GM12878 (cell line): ENCODE measurements around the gene CD300A. TPM values are rescaled to one million over a fixed set of nuclear protein-coding genes. Genes with fewer than 3 reads are reported as not detected.
A peak's percentile ranks its signal among the peaks of the same experiment; 100 is the strongest.

ENCODE experiments used
- ATF7 ChIP-seq: fragments of 450-650 bp; IDR thresholded peaks from 2 replicates; pipeline ENCODE4 v1.6.1; 2016; ENCODE audit warnings: low read depth, mild to moderate bottlenecking
- CEBPZ ChIP-seq: fragments of 150-350 bp; IDR thresholded peaks from 2 replicates; pipeline ENCODE4 v1.6.1; 2016; ENCODE audit warnings: low read depth, low read length
- EP300 ChIP-seq, 2 experiments: fragments of 150-350 bp in 1 of 2; IDR thresholded peaks; 2 replicates each; pipeline ENCODE4 v1.6.1; 2011 to 2012; ENCODE audit warnings: low read depth in 2 of 2, low read length in 2 of 2, borderline replicate concordance in 1 of 2, improper control_type of control experiment in 1 of 2, inconsistent platforms in 1 of 2; ENCODE audit not compliant: control insufficient read depth in 1 of 2
- ETV6 ChIP-seq, 2 experiments: fragments of 450-650 bp in 1 of 2; IDR thresholded peaks in 1 of 2; conservative IDR thresholded peaks in 1 of 2; 2 replicates each; pipeline ENCODE4 v1.6.1; 2014; ENCODE audit warnings: antibody characterized with exemption in 1 of 2, borderline replicate concordance in 1 of 2, low read depth in 1 of 2, mild to moderate bottlenecking in 1 of 2, moderate library complexity in 1 of 2
- FOXK2 ChIP-seq: fragments of 450-650 bp; IDR thresholded peaks from 2 replicates; pipeline ENCODE4 v1.6.1; 2017; ENCODE audit warnings: mild to moderate bottlenecking, moderate library complexity
- GATAD2B ChIP-seq: fragments of 450-650 bp; conservative IDR thresholded peaks from 2 replicates; pipeline ENCODE4 v1.6.1; 2017; ENCODE audit warnings: low read depth, mild to moderate bottlenecking, moderate library complexity
- IKZF1 ChIP-seq: fragments of 450-650 bp; conservative IDR thresholded peaks from 2 replicates; pipeline ENCODE4 v1.6.1; 2017; ENCODE audit warnings: antibody characterized with exemption, mild to moderate bottlenecking
- IKZF2 ChIP-seq, 2 experiments: fragments of 450-650 bp; IDR thresholded peaks; 2 replicates each; pipeline ENCODE4 v1.6.1; 2017; ENCODE audit warnings: mild to moderate bottlenecking in 2 of 2, moderate library complexity in 2 of 2
- IRF4 ChIP-seq: IDR thresholded peaks from 2 replicates; pipeline ENCODE4 v1.6.1; 2011; ENCODE audit warnings: low read depth, low read length
- MEF2A ChIP-seq: IDR thresholded peaks from 2 replicates; pipeline ENCODE4 v1.6.1; 2011; ENCODE audit warnings: low read depth, mild to moderate bottlenecking, low read length, moderate library complexity; ENCODE audit not compliant: insufficient read depth
- MTA3 ChIP-seq: IDR thresholded peaks from 2 replicates; pipeline ENCODE4 v1.6.1; 2012; ENCODE audit warnings: low read length, inconsistent platforms, borderline replicate concordance
- MYC ChIP-seq: IDR thresholded peaks from 2 replicates; pipeline ENCODE4 v1.6.1; 2011; ENCODE audit warnings: mild to moderate bottlenecking, low read length, moderate library complexity, inconsistent platforms; ENCODE audit not compliant: insufficient read depth, insufficient replicate concordance, insufficient read length, severe bottlenecking
- NFIC ChIP-seq: IDR thresholded peaks from 2 replicates; pipeline ENCODE4 v1.6.1; 2012; ENCODE audit warnings: low read depth, mild to moderate bottlenecking, inconsistent platforms, low read length, moderate library complexity
- SIN3A ChIP-seq: IDR thresholded peaks from 2 replicates; pipeline ENCODE4 v1.6.1; 2012; ENCODE audit warnings: low read depth, low read length, improper control_type of control experiment
- SPI1 ChIP-seq: IDR thresholded peaks from 2 replicates; pipeline ENCODE4 v1.6.1; 2011; ENCODE audit warnings: low read depth, mild to moderate bottlenecking, low read length, moderate library complexity, borderline replicate concordance; ENCODE audit not compliant: insufficient read depth
- SUPT20H ChIP-seq: IDR thresholded peaks from 2 replicates; pipeline ENCODE4 v1.6.1; 2011; ENCODE audit warnings: low read depth, mild to moderate bottlenecking, low read length, moderate library complexity, borderline replicate concordance; ENCODE audit not compliant: control insufficient read depth
- YBX1 ChIP-seq: fragments of 450-650 bp; IDR thresholded peaks from 2 replicates; pipeline ENCODE4 v1.6.1; 2016; ENCODE audit warnings: antibody characterized with exemption
- ZBTB11 ChIP-seq: fragments of 450-650 bp; formaldehyde crosslinking; IDR thresholded peaks from 2 replicates; pipeline ENCODE4 v1.5.0; 2022; ENCODE audit warnings: mild to moderate bottlenecking, missing genetic modification characterization
- ZBTB4 ChIP-seq: fragments of 450-650 bp; formaldehyde crosslinking; IDR thresholded peaks from 2 replicates; pipeline ENCODE4 v1.4.0; 2022; ENCODE audit warnings: mild to moderate bottlenecking, moderate library complexity
- polyA plus RNA-seq, 11 experiments: library from polyadenylated mRNA; depleted of rRNA in 4 of 11; unstranded in 6 of 11; stranded (reverse) in 5 of 11; fragments of >200 nt; fragmentation: Nextera tagmentation in 4 of 11; fragmentation: Illumina TruSeq in 1 of 11; extraction: Ambion mirVana in 4 of 11; extraction: Trizol in 1 of 11; gene quantifications; 1 replicate in 1 of 11; 2 replicates in 10 of 11; pipeline versions ENCODE4 v1.2.1 to v1.2.3, GENCODE V29; 2011 to 2016; ENCODE audit warnings: inconsistent platforms in 2 of 11, missing spikeins in 2 of 11, low read depth in 1 of 11
- total RNA-seq, 4 experiments: library from RNA; depleted of rRNA in 3 of 4; stranded (reverse); fragments of >200 nt in 3 of 4; fragmentation: Illumina TruSeq in 1 of 4; extraction: Trizol in 1 of 4; gene quantifications; 2 replicates each; pipeline versions ENCODE4 v1.2.1 to v1.2.3, GENCODE V29; 2013 to 2021

Gene CD300A
- total and polyA plus RNA-seq, 10 of the 15 experiments (the other 5 are each of a cell fraction or from before 2014, with no cell fraction given) = 10.6 to 128 (median 36.1) TPM

GRCh38 chr17:74528491-74529199 is 62.2 kb downstream of the CD300A start (continued):
- no peak for TF ChIP-seq MYC
- no peak for TF ChIP-seq ETV6 (conservative IDR thresholded peaks at IDR 0.05 in 1 of 2, IDR thresholded peaks at IDR 0.05 in 1 of 2; ENCODE audit: borderline replicate concordance in 1 of 2, low read depth in 1 of 2)
- TF ChIP-seq ZBTB4 (CRISPR knock-in tag) = no peak
- TF ChIP-seq MTA3 = no peak
- TF ChIP-seq IKZF1 = peak; percentile 93
- TF ChIP-seq FOXK2 = no peak
- no peak for TF ChIP-seq ZBTB11 (CRISPR knock-in tag)
- no peak for TF ChIP-seq SIN3A
- TF ChIP-seq IRF4 = peak; percentile 68; the same call in 1 of the 2 replicates
- TF ChIP-seq YBX1 = no peak
- TF ChIP-seq SPI1 = peak; percentile 92
- peak; percentile 92 to 95 for TF ChIP-seq IKZF2 (IDR thresholded peaks at IDR 0.05)
- peak; percentile 37 to 71; a peak in 2 of 4 replicates for TF ChIP-seq EP300 (IDR thresholded peaks at IDR 0.05; ENCODE audit: borderline replicate concordance in 1 of 2, control insufficient read depth in 1 of 2, low read depth in 2 of 2, low read length in 2 of 2)
- 0 out of 2 replicates have a peak, but pooled peaks have one; percentile 51 for TF ChIP-seq GATAD2B
- TF ChIP-seq MEF2A = no peak
- TF ChIP-seq SUPT20H = no peak
- no peak for TF ChIP-seq CEBPZ
- peak; percentile 58; the same call in 1 of the 2 replicates for TF ChIP-seq NFIC
- peak; percentile 96 for TF ChIP-seq ATF7
